Measurements from ENCODE around the gene ERC2.

DNA sequence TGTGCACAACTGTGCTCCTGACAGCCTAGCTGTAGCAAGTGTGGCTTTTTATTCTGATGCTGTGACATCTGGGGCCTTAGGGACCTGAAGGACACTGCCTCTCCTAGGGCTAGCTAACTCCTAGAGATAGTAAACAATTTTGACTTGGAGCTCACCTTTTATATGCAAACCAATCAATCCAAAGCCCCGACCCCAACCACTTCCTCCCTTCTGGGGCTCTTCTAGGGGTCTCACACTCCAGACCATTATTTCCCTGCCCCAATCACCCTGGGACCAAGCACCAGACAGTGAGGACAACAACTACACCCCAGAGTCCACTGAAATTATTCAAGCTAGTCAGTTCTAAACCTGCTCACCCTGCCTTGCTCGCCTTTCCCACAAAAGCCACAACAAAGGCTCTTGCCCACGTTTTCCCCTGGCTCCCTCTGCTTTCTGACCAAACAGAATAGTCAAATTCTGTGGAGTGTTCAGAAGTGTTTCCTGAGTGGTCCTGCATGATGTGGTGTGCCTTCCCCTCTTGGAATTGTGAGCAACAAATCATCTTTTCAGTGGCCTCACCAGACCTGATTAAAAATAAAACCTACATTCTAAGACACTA, 897.0 kb downstream of the ERC2 start:
- TF ChIP-seq EZH2 (IDR thresholded peaks at IDR 0.05; ENCODE audit: borderline replicate concordance, low read length), result no peak
- TF ChIP-seq CTCF (IDR thresholded peaks at IDR 0.05; ENCODE audit: low read length), result no peak
